Fibroblast of skin of abdomen (primary cell): ENCODE results near the gene ADAM19.
"Not testable (repeated sequence)": the region's sequence is repeated elsewhere in the genome, so short reads cannot be mapped to it uniquely, and the experiment has no call there.

Source experiments
- DNase-seq: peaks from one replicate; pipeline ENCODE4 v3.0.0-alpha.2; 2013

ADAM19 gene

DNA sequence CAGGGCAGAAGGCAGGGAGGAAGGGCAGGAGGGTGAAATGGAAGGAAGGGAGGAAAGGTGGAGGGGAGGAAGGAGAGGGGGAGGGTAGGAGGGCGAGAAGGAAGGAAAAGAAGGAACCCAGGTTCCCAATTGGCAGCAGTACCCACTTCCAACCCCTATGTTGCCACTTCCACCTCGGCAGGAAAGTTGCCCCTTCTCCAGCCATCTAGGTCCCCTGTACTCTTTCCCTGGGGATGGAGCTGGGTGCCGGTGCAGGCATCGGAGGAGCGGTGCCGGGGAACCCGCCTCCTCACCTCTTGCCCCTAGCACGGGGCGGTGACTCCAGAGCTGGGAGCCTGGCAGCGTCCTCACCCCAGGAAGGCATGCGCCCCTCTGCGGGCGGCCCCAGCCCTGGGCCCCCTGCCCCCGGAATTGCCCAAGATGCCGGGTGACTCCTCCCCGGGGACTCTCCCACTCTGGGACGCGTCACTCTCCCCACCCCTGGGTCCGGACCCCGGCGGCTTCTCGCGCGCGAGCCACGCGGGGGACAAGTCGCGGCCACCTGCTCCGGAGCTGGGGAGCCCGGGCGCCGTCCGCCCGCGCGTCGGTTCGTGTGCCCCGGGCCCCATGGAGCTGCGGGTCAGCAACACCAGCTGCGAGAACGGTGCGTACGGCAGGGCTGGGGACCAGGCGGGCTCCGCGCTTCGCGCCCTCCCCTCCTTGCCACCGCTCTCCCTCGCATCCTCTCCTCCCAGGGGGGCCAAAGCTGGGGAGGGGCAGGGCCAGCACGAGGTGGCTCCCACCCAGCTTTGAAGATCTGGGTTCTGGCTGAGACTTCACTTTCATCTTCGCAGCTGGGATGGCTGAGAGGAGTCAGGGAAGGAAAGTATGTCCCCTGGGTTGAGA, 115.6 kb downstream of the ADAM19 start, which contains the start of gene NIPAL4:
Gene NIPAL4 (plus strand): TSS at position 499 of the 885 bp plus-strand sequence. CDS start 108 bp downstream, at position 607.
- no peak for DNase-seq

- DNase-seq: no peak
Observed at GRCh38 chr5:157458835-157459234, 116.7 kb downstream of the ADAM19 start.

- DNase-seq: no peak
Observed at GRCh38 chr5:157457391-157457790, 118.2 kb downstream of the ADAM19 start.

DNA sequence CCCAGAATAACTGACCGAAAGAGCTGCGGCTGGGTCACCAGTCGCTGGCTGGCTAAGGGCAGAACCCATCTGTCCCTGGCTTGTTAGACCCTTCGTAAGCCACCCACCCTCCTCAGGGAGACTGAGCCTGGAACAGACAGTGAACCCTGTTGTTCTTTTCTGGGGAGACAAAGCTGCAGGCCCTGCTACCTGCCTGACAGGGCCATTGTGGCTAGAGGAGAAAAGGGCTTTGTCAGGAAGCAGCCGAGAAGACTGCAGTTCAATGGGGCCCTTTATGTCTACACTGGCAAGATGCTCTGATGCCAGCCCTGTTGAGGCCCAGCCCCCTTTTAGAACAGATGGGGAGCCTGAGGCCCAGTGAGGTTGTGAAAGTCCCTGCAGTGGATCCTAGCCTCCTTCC, 119.3 kb downstream of the ADAM19 start:
- DNase-seq: no peak

DNA sequence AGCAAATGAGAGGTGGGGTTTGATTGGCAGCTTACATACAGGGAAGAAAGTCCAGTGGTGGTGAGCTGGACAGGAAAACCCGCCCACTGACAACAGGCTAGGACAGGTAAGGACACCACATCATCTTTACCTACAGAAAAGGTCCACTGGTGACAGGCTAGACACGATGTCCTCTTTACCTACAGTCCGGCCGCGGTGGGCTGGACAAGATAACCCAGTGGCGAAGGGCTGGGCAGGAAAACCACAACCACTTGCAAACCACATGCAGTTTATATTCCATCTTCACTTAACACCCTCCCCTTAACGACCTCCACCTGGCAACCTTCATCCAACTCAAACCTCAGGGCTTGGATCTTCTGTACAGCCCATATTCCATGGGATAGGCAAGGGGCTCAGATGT, 120.5 kb downstream of the ADAM19 start:
- no peak for DNase-seq

DNA sequence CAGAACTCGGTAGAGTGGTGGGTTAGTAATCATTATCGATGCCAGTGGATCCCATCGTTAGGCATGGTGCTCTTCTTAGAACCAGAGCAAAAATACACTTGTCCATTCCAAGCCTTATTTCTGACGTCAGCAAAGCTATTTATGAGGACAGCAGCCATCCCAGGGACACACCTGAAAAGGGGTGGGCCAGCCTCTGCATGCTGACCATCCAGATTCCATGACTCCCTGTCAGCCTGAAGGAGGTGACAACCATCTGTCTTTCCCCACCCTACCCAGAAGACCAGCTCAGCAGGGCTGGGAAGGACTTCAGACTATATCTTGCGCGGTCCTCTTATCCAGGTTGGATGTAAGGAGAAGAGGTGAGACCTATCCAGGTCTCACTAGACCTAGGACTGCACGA, 121.3 kb downstream of the ADAM19 start:
- DNase-seq: no peak

GRCh38 chr5:157451806-157452205, 123.8 kb downstream of the ADAM19 start:
- DNase-seq: no peak

- DNase-seq: no peak
Observed at GRCh38 chr5:157450024-157450423, 125.6 kb downstream of the ADAM19 start.

DNA sequence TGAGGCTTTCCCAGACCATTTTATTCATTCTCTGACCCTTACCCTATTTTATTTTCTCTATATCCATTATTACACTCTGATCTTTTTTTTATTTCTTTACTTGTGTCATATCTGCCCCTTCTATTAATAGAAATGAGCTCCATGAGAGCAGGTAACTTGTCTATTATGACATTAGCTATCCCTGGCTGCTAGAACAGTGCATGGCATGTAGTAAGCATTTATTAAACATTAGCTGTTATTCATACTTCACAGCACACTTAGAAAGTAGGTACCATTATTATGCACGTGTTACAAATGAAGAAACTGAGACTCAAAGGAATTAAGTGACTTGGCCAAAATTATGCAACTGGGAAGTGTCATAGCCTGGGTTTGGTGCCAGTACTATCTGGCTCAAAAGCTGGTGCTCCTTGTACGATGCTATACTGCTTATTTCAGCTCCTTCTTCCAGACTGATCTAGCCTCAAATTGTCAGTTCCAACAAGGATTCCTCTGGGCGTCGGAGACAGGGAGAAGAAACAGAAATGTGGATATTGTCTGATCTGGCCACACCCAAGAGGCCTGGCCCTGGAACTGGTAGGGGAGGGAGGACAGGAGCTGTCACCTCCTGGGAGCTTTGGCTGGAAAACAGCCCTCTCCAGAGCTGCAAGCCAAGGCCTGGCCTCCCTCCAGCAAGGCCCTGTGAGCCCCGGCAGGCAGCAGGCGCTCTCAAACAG, 126.4 kb downstream of the ADAM19 start:
- no peak for DNase-seq

DNA sequence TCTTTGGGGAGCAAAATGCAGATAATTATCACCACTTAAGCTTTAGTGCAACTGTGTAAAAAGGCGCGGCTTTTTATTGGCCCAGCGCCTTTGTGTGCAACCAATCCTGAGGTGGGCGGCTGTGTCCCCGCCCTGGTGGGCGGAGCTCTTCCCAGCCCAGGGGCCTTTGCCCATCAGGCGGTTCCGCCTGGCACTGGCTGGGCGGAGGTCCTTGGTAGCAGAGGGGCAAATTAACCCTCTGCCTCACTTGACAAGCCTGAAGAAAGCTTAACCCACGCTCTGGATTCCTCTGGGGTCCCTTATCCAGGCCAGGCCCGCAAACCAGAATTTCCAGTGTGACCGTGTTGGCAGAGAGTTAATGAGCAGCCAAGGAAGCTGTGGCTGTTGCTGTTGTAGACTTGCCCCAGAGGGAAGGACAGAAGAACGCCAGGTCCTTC, 128.4 kb downstream of the ADAM19 start:
- DNase-seq: no peak

DNA sequence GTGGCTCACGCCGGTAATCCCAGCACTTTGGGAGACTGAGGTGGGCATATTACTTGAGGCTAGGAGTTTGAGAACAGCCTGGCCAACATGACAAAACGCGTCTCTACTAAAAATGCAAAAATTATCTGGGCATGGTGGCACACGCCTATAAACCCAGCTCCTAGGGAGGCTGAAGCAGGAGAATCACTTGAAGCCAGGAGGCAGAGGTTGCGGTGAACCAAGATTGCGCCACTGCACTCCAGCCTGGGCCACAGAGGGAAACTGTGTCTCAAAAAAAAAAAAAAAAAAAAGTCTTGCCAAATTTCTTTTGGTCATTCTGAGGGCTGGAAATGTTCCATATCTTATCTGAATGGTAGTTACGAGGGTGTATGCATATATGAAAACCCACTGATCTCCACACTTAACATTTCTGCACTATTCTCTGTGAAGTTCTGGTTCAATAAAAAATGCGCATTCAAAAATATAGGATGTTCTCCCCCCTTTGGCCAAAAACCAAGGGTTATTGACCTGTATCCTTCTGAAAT, 129.1 kb downstream of the ADAM19 start:
- DNase-seq: no peak

DNA sequence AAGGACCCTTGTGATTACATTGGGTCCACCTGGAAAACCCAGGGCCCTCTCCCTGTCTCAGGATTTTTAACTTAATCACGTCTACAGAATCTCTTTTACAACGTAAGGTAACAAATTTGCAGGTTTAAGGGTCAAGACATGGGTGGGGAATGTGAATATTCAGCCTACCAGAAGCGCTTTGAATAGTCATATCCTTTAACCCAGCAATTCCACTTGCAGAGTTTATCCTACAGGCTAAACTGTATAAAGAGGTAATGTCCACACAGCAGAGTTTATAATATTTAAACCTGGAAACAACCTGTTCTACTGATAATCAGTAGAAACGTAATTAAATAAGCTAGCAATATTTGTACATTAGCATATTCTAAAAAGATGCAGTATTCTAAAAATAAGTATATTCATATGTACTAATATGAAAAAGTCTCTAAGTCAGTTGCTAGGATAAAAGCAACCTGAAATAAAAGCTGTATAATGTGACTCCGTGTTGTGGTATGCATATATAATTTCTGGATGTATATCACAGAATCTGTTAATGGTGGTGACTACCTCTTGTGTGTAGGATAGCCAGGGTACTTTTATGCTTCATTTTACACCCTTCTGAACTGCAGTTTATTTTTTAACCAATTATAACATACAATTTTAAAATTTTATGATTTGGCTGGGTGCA, 129.7 kb downstream of the ADAM19 start:
- peak; percentile 32 for DNase-seq

DNA sequence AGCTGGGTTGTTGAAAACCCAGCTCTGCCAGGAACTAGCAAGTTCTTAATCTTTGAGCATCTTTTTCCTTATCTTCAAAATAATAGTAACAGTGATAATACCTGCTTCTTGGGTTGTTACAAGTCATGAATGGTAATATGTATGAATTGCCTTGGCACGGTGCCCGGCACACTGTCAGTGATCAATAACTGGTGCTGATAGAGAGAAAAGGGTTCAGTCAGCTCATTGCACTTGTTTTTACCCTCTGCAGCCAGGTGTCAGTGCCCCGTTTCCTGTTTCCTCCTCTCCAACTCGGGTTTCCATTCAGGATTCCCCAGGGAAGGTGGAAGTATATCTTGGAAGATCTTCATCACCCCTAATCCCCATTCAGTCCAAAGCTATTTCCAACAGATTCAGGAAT, 131.4 kb downstream of the ADAM19 start:
- DNase-seq: no peak

DNA sequence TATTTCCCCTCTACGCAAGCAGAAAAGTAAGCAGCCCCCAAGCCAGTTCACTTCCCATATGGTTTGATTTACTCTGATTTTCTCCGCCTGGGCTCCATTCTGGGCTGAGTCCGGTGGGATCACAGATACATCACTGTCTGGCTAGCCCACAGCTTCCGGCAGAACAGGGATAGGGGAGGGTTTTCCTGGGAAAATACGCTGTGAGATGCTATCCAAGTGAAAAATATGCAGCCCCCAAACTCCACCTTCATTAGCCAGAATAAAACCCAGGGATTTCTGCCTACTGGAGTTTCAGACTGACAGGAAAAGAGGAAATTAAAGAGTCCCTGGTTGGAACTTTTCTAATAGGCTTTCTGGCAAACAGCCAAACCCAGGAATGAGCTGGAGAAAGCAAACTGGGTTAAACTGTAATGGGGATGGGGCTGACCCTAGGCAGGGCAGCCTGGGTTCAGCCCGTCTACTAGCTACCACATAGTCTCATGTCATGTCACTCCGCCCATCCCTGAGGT, 132.5 kb downstream of the ADAM19 start:
- peak; percentile 79 for DNase-seq

DNA sequence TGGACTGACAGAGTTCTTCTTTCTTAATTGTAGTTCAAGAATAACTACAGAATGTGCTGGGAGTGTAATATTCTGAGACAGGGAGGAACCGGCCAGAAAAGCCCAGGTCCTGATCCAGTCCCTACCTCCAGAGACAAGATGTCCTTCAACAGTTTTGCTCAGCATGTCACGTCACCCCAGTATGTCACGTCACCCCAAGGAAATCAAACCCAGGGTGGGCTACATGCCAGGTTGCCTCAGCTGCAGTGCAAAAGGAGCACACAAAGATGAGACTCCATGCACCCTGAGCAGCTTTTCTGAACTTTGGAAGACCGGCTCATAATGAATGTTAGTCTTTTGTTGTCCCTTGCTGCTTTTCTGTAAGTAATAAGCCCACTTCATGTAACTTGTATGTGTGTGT, 141.5 kb downstream of the ADAM19 start:
- no peak for DNase-seq

GRCh38 chr5:157431544-157432200, 143.9 kb downstream of the ADAM19 start:
- DNase-seq: peak; percentile 77

DNA sequence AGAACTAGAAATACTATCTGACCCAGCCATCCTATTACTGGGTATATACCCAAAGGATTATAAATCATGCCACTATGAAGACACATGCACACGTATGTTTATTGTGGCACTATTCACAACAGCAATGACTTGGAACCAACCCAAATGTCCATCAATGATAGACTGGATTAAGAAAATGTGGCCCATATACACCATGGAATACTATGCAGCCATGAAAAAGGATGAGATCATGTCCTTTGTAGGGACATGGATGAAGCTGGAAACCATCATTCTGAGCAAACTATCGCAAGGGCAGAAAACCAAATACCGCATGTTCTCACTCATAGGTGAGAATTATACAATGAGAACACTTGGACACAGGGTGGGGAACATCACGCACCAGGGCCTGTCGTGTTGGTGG, 145.7 kb downstream of the ADAM19 start:
- DNase-seq: not testable (repeated sequence)
